Measurements from ENCODE around the gene TSHR.

TSHR gene

GRCh38 chr14:81148635-81149034 lies 193.2 kb downstream of the TSHR start:
- TF ChIP-seq, protein P1, sequence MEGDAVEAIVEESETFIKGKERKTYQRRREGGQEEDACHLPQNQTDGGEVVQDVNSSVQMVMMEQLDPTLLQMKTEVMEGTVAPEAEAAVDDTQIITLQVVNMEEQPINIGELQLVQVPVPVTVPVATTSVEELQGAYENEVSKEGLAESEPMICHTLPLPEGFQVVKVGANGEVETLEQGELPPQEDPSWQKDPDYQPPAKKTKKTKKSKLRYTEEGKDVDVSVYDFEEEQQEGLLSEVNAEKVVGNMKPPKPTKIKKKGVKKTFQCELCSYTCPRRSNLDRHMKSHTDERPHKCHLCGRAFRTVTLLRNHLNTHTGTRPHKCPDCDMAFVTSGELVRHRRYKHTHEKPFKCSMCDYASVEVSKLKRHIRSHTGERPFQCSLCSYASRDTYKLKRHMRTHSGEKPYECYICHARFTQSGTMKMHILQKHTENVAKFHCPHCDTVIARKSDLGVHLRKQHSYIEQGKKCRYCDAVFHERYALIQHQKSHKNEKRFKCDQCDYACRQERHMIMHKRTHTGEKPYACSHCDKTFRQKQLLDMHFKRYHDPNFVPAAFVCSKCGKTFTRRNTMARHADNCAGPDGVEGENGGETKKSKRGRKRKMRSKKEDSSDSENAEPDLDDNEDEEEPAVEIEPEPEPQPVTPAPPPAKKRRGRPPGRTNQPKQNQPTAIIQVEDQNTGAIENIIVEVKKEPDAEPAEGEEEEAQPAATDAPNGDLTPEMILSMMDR (IDR thresholded peaks at IDR 0.05; ENCODE audit: insufficient read depth, low read depth, low read length, missing control alignments) = no peak
- H3K4me3 ChIP-seq (ENCODE audit: low read depth, low read length) = no peak overlapping the region
- no peak for DNase-seq (ENCODE audit: low read depth)

DNA sequence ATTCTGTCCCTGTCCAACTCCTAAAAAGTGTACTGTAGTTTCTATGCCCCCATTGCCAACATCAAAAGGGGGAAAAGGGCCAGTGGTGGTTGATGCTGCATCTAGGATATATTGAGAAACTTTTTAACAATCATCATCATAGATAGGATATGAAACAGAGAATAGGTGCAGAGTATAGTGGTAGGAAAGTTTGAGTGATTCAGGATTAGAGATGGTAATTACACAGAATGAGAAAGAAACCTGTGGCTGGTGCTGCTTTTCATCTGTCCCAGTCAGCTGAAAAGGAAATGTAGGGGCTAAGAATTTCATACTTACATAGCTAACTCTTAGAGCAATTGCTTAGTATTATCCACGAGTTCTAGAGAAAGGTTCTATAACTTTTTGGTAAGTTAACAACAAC lies 197.8 kb downstream of the TSHR start:
- H3K4me3 ChIP-seq (ENCODE audit: low read depth, low read length) = no peak overlapping the region
- no peak for DNase-seq (ENCODE audit: low read depth)
- TF ChIP-seq, protein P1 (IDR thresholded peaks at IDR 0.05; ENCODE audit: insufficient read depth, low read depth, low read length, missing control alignments) = no peak

- DNase-seq (ENCODE audit: low read depth) = no peak
- TF ChIP-seq, protein P1 (IDR thresholded peaks at IDR 0.05; ENCODE audit: insufficient read depth, low read depth, low read length, missing control alignments) = no peak
- H3K4me3 ChIP-seq (ENCODE audit: low read depth, low read length) = no peak overlapping the region
Measured at GRCh38 chr14:81157431-81157830, 202.0 kb downstream of the TSHR start.

- no peak overlapping the region for H3K4me3 ChIP-seq (ENCODE audit: low read depth, low read length)
Measured at GRCh38 chr14:81161088-81161487, 205.7 kb downstream of the TSHR start.

GRCh38 chr14:81161749-81162148 lies 206.3 kb downstream of the TSHR start:
- DNase-seq (ENCODE audit: low read depth) = no peak
- TF ChIP-seq, protein P1 (IDR thresholded peaks at IDR 0.05; ENCODE audit: insufficient read depth, low read depth, low read length, missing control alignments) = no peak
- H3K4me3 ChIP-seq (ENCODE audit: low read depth, low read length) = no peak overlapping the region

More at GRCh38 chr14:81161088-81161487, 205.7 kb downstream of the TSHR start:
- DNase-seq (ENCODE audit: low read depth) = no peak
- TF ChIP-seq, protein P1 (IDR thresholded peaks at IDR 0.05; ENCODE audit: insufficient read depth, low read depth, low read length, missing control alignments) = no peak

GRCh38 chr14:81162941-81163340 lies 207.5 kb downstream of the TSHR start:
- no peak overlapping the region for H3K4me3 ChIP-seq (ENCODE audit: low read depth, low read length)

More at GRCh38 chr14:81162941-81163340, 207.5 kb downstream of the TSHR start:
- no peak for DNase-seq (ENCODE audit: low read depth)
- TF ChIP-seq, protein P1 (IDR thresholded peaks at IDR 0.05; ENCODE audit: insufficient read depth, low read depth, low read length, missing control alignments) = no peak
